Measurements from ENCODE around the gene TRAPPC12.
"Not testable (repeated sequence)": the region's sequence is repeated elsewhere in the genome, so short reads cannot be mapped to it uniquely, and the experiment has no call there.

Gene TRAPPC12

DNA sequence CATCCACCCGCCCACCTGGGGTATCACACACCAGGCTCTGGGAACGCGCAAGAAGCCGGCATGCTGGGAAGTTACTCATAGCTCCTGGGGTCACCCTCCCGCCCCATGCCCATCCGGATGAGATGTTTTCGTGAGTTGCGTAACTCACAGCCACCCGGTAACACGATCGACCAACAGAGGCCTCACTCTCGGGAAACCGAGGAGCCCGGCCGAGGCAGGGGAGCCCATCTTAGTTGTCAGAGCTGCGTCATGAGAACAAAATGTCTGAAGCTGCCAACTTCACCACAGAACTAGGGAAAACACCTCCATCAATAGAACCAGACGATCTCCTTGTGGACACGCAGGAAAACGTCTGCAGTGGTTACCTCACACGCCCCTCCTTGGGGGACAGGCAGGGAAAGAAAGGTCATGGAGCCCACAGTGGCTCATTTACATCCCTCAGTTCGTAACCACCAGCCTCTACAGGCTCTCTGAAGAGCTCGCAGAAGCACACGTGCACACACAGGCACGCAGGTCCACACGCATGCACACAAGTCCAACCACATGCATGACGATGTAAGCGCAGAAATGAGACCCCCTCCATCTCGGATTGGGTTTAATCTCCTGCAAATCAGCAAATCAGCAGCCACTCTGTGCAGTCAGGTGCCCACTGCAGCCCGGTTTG lies 113.6 kb downstream of the TRAPPC12 start:
- Histone ChIP-seq H3K9me3 (ENCODE audit: low read length) (no peaks in the 10 kb centered on the region), H3K4me1 (ENCODE audit: insufficient read depth, low read length) (peaks cover 7% of the 10 kb centered on the region), H3K27ac (ENCODE audit: low read depth, low read length) (no peak overlapping the region), H3K27me3 (ENCODE audit: control insufficient read depth in 1 of 2, insufficient read depth in 2 of 2, low read length in 2 of 2) (no peaks in the 10 kb centered on the region), H3K9ac (ENCODE audit: low read length) (no peak overlapping the region), H3K36me3 (ENCODE audit: insufficient read depth, low read length) (peaks cover 23% of the 10 kb centered on the region), H3K4me3 (ENCODE audit: low read depth in 1 of 2, low read length in 2 of 2) (peak overlapping the region; percentile 12 to 24)

- Histone ChIP-seq H3K4me1 (ENCODE audit: insufficient read depth, low read length) (peaks cover 7% of the 10 kb centered on the region), H3K4me3 (ENCODE audit: low read depth in 1 of 2, low read length in 2 of 2) (peak overlapping the region; percentile 12 to 24), H3K27me3 (ENCODE audit: control insufficient read depth in 1 of 2, insufficient read depth in 2 of 2, low read length in 2 of 2) (no peaks in the 10 kb centered on the region), H3K9ac (ENCODE audit: low read length) (no peak overlapping the region), H3K27ac (ENCODE audit: low read depth, low read length) (no peak overlapping the region), H3K36me3 (ENCODE audit: insufficient read depth, low read length) (peaks cover 27% of the 10 kb centered on the region), H3K9me3 (ENCODE audit: low read length) (no peaks in the 10 kb centered on the region)
Observed at GRCh38 chr2:3493615-3494007, 114.1 kb downstream of the TRAPPC12 start.

- no peaks in the 10 kb centered on the region for H3K9me3 ChIP-seq (ENCODE audit: low read length)
- no peaks in the 10 kb centered on the region for H3K27me3 ChIP-seq (ENCODE audit: control insufficient read depth in 1 of 2, insufficient read depth in 2 of 2, low read length in 2 of 2)
- H3K4me1 ChIP-seq (ENCODE audit: insufficient read depth, low read length) = peaks cover 7% of the 10 kb centered on the region
- H3K9ac ChIP-seq (ENCODE audit: low read length) = no peak overlapping the region
- peaks cover 36% of the 10 kb centered on the region for H3K36me3 ChIP-seq (ENCODE audit: insufficient read depth, low read length)
- no peak overlapping the region for H3K4me3 ChIP-seq (ENCODE audit: low read depth in 1 of 2, low read length in 2 of 2)
- no peak overlapping the region for H3K27ac ChIP-seq (ENCODE audit: low read depth, low read length)
Observed at GRCh38 chr2:3494984-3495666, 115.6 kb downstream of the TRAPPC12 start.

DNA sequence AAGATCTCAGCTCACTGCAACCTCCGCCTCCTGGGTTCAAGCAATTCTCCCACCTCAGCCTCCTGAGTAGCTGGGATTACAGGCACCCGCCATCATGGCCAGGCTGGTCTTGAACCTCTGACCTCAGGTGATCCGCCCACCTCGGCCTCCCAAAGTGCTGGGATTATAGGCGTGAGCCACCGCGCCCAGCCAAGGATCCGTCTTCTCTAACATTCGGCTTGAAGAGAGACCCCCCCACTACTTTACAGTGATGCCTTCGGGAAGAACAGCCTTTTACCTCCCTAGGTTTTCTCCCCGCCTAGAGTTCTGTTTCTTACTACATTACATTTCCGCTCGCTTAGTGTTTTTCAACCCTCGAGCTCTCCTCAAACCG lies 117.2 kb downstream of the TRAPPC12 start:
- peaks cover 37% of the 10 kb centered on the region for H3K36me3 ChIP-seq (ENCODE audit: insufficient read depth, low read length)
- H3K27me3 ChIP-seq (ENCODE audit: control insufficient read depth in 1 of 2, insufficient read depth in 2 of 2, low read length in 2 of 2); H3K4me1 ChIP-seq (ENCODE audit: insufficient read depth, low read length); H3K4me3 ChIP-seq (ENCODE audit: low read depth in 1 of 2, low read length in 2 of 2); H3K27ac ChIP-seq (ENCODE audit: low read depth, low read length); H3K9ac ChIP-seq (ENCODE audit: low read length); H3K9me3 ChIP-seq (ENCODE audit: low read length): not testable (repeated sequence)

DNA sequence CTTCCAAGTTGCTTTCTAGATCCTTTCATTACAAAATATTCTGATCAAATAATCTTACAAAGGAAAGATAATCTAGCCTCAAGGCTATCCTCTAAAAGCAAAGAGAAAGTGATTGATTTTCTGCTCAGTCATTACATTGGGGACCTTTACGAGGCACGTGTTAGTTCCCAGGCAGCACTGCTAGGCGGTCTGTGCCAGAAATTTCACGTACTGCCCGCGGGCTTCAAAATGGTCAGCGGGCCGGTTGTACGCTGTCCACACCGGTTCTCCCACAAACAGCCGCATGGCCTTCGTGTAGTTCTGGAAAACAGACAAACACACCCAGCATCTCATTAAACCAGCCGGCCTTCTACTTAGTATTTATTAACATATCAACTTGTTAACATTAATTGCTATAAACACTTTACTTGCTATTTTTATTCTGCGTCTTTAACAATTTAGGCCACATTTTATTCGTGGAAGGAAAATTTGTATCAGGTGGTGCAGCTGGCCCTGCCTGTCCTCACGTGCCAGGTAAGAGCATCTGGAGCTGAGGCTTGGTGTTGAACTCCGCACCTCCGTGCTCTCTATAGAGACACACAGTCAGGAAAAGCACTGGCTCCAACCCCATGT lies 119.4 kb downstream of the TRAPPC12 start:
- H3K9ac ChIP-seq (ENCODE audit: low read length) = no peak overlapping the region
- H3K36me3 ChIP-seq (ENCODE audit: insufficient read depth, low read length) = peaks cover 41% of the 10 kb centered on the region
- no peak overlapping the region for H3K4me3 ChIP-seq (ENCODE audit: low read depth in 1 of 2, low read length in 2 of 2)
- H3K27ac ChIP-seq (ENCODE audit: low read depth, low read length) = no peak overlapping the region
- H3K9me3 ChIP-seq (ENCODE audit: low read length) = no peaks in the 10 kb centered on the region
- no peaks in the 10 kb centered on the region for H3K4me1 ChIP-seq (ENCODE audit: insufficient read depth, low read length)
- no peaks in the 10 kb centered on the region for H3K27me3 ChIP-seq (ENCODE audit: control insufficient read depth in 1 of 2, insufficient read depth in 2 of 2, low read length in 2 of 2)

DNA sequence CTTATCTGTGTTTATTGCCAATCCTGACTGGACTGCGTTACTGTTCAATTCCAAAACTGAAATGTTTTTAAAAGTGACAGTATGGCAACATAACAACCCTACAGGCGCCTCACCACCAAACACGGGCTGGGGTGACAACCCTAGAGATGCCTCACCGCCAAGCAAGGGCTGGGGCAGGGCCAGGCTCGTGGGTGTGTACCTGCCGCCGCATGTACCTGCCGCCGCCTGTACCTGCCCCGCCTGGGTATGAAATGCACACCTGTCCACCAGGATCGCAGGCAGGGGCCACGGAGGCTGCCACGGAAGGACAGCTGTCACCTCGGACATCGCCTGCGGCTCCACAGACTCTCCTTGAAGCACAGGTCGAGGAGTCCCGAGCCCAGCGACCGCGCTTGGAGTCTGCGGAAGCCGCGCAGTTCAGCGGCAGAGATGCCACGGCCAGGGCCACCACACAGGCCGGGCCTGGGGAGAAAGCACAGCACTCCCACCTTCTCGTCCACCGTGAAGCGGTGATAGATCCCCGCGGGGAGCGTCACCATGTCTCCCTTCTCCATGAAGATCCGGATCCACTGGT lies 120.9 kb downstream of the TRAPPC12 start:
- Histone ChIP-seq H3K9me3 (ENCODE audit: low read length) (no peaks in the 10 kb centered on the region), H3K4me3 (ENCODE audit: low read depth in 1 of 2, low read length in 2 of 2) (no peak overlapping the region), H3K4me1 (ENCODE audit: insufficient read depth, low read length) (no peaks in the 10 kb centered on the region), H3K27me3 (ENCODE audit: control insufficient read depth in 1 of 2, insufficient read depth in 2 of 2, low read length in 2 of 2) (no peaks in the 10 kb centered on the region), H3K36me3 (ENCODE audit: insufficient read depth, low read length) (peaks cover 44% of the 10 kb centered on the region), H3K27ac (ENCODE audit: low read depth, low read length) (no peak overlapping the region), H3K9ac (ENCODE audit: low read length) (no peak overlapping the region)

DNA sequence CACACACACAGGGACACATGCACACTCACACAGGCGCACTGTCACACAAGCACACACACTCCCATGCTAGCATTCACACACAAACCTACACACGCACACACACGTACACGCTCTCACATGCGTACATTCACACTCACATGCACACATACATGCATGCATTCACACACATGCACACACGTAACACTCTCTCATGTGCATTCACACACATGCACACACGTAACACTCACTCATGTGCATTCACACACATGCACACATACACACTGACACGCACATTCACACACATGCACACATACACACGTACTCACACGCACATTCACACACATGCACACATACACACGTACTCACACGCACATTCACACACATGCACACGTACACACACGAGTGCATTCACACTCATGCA lies 123.6 kb downstream of the TRAPPC12 start:
- H3K4me1 ChIP-seq (ENCODE audit: insufficient read depth, low read length) = no peaks in the 10 kb centered on the region
- H3K4me3 ChIP-seq (ENCODE audit: low read depth in 1 of 2, low read length in 2 of 2) = no peak overlapping the region
- H3K9me3 ChIP-seq (ENCODE audit: low read length) = no peaks in the 10 kb centered on the region
- H3K36me3 ChIP-seq (ENCODE audit: insufficient read depth, low read length) = peaks cover 30% of the 10 kb centered on the region
- no peaks in the 10 kb centered on the region for H3K27me3 ChIP-seq (ENCODE audit: control insufficient read depth in 1 of 2, insufficient read depth in 2 of 2, low read length in 2 of 2)
- no peak overlapping the region for H3K9ac ChIP-seq (ENCODE audit: low read length)
- no peak overlapping the region for H3K27ac ChIP-seq (ENCODE audit: low read depth, low read length)

DNA sequence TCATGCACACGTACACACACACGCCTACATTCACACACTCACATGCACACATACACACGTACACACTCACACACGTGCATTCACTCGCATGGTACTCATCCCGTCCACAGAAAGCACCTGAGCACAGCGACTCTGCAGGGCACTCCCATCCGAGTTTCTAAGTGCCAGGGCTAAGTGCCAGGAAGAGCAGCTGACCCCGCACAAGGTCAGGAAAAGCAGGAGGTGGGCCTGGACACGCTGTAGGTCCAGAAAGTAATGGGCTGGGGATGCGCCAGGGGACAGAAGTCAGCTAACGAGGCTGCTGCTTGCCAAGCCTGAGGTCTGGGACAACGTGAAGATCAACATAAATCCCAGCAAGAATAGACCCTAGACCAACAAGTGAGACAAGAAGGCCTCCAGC lies 124.0 kb downstream of the TRAPPC12 start:
- Histone ChIP-seq H3K4me1 (ENCODE audit: insufficient read depth, low read length) (no peaks in the 10 kb centered on the region), H3K9me3 (ENCODE audit: low read length) (no peaks in the 10 kb centered on the region), H3K4me3 (ENCODE audit: low read depth in 1 of 2, low read length in 2 of 2) (no peak overlapping the region), H3K27me3 (ENCODE audit: control insufficient read depth in 1 of 2, insufficient read depth in 2 of 2, low read length in 2 of 2) (no peaks in the 10 kb centered on the region), H3K36me3 (ENCODE audit: insufficient read depth, low read length) (peaks cover 29% of the 10 kb centered on the region), H3K27ac (ENCODE audit: low read depth, low read length) (no peak overlapping the region), H3K9ac (ENCODE audit: low read length) (no peak overlapping the region)

GRCh38 chr2:3504741-3505140 lies 125.2 kb downstream of the TRAPPC12 start:
- no peak overlapping the region for H3K4me3 ChIP-seq (ENCODE audit: low read depth in 1 of 2, low read length in 2 of 2)
- peaks cover 23% of the 10 kb centered on the region for H3K36me3 ChIP-seq (ENCODE audit: insufficient read depth, low read length)
- no peak overlapping the region for H3K27ac ChIP-seq (ENCODE audit: low read depth, low read length)
- no peak overlapping the region for H3K9ac ChIP-seq (ENCODE audit: low read length)
- H3K9me3 ChIP-seq (ENCODE audit: low read length) = no peaks in the 10 kb centered on the region
- H3K27me3 ChIP-seq (ENCODE audit: control insufficient read depth in 1 of 2, insufficient read depth in 2 of 2, low read length in 2 of 2) = no peaks in the 10 kb centered on the region
- no peaks in the 10 kb centered on the region for H3K4me1 ChIP-seq (ENCODE audit: insufficient read depth, low read length)

- Histone ChIP-seq H3K9ac (ENCODE audit: low read length) (no peak overlapping the region), H3K9me3 (ENCODE audit: low read length) (no peaks in the 10 kb centered on the region), H3K4me1 (ENCODE audit: insufficient read depth, low read length) (no peaks in the 10 kb centered on the region), H3K4me3 (ENCODE audit: low read depth in 1 of 2, low read length in 2 of 2) (no peak overlapping the region), H3K27me3 (ENCODE audit: control insufficient read depth in 1 of 2, insufficient read depth in 2 of 2, low read length in 2 of 2) (no peaks in the 10 kb centered on the region), H3K27ac (ENCODE audit: low read depth, low read length) (no peak overlapping the region), H3K36me3 (ENCODE audit: insufficient read depth, low read length) (peaks cover 19% of the 10 kb centered on the region)
Observed at GRCh38 chr2:3505771-3506170, 126.3 kb downstream of the TRAPPC12 start.

GRCh38 chr2:3512086-3512485 lies 132.6 kb downstream of the TRAPPC12 start:
- Histone ChIP-seq H3K9me3 (ENCODE audit: low read length) (no peaks in the 10 kb centered on the region), H3K27me3 (ENCODE audit: control insufficient read depth in 1 of 2, insufficient read depth in 2 of 2, low read length in 2 of 2) (no peaks in the 10 kb centered on the region), H3K36me3 (ENCODE audit: insufficient read depth, low read length) (peaks cover 26% of the 10 kb centered on the region), H3K4me3 (ENCODE audit: low read depth in 1 of 2, low read length in 2 of 2) (no peak overlapping the region), H3K27ac (ENCODE audit: low read depth, low read length) (no peak overlapping the region), H3K4me1 (ENCODE audit: insufficient read depth, low read length) (no peaks in the 10 kb centered on the region), H3K9ac (ENCODE audit: low read length) (no peak overlapping the region)

Data from muscle layer of colon (tissue), 2 donors.